GM13977 (cell line): ENCODE data around the gene PPFIA1.
A peak's percentile ranks its signal among the peaks of the same experiment; 100 is the strongest.

Experiments used
- DNase-seq: peaks from one replicate; pipeline ENCODE4 v3.0.0; 2012; ENCODE audit warnings: low spot score
- in situ Hi-C: fragments of 300-500 bp; cut with MboI; formaldehyde crosslinking; loops from one replicate; pipeline ENCODE4 v1.12.0; 2022; ENCODE audit warnings: low sequenced_read_pairs, low pct_unique_long_range_greater_than_20kb, mixed read lengths, inconsistent platforms; ENCODE audit not compliant: unreplicated experiment
- TF ChIP-seq, protein P1 (sequence below): IDR thresholded peaks from 2 replicates; pipeline ENCODE4 v1.5.1; 2012; ENCODE audit warnings: mild to moderate bottlenecking, control low read depth; ENCODE audit not compliant: insufficient read depth; ENCODE audit errors: extremely low read depth, missing control alignments

The PPFIA1 gene

DNA sequence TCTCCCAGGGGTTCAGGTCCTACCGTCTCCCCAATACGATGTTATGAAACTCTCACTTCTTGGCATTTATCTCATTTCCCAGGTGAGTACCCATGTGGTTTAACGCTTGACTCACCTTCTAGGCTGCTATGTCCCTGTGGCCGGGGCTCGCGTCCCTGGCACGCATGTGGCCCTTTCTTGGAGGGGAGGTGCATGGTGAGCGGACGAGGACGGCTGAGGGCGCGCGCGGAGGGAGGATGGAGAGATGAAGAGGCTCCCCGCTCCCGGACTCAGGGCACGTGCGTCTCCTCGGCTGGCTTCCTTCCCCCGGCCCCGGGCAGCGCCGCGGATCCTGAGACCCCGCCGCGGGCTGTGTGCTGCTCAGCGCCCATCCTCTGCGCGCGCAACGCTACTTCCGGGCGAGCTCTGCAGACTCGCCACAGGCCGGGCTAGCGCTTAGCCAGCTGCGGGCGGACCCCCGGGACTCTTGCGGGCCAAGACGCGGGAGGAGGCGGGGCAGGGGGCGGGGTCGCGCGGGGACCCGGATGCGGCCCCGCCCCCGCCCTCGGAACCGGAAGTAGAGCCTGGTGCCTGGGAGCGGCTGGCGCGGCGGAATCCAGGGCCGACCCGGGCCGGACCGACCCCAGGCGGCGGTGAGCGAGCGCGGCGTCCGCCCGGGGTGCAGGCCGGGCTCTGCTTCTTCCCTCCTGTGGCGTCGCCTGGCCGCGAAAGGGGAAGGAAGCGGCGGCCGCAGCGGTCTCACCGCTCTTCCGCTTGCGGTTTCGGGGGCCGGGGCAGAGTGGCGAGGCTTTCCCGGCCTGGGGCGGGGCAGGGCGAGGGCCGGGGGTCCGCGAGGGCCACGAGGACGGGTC lies 127.7 kb downstream of the PPFIA1 start, which contains the start of gene CTTN:
Gene CTTN, plus strand, starts transcription at position 547 of the 851 bp plus-strand sequence. CDS start 8,769 bp downstream, outside the sequence.
- in situ Hi-C loops: no loop called here

DNA sequence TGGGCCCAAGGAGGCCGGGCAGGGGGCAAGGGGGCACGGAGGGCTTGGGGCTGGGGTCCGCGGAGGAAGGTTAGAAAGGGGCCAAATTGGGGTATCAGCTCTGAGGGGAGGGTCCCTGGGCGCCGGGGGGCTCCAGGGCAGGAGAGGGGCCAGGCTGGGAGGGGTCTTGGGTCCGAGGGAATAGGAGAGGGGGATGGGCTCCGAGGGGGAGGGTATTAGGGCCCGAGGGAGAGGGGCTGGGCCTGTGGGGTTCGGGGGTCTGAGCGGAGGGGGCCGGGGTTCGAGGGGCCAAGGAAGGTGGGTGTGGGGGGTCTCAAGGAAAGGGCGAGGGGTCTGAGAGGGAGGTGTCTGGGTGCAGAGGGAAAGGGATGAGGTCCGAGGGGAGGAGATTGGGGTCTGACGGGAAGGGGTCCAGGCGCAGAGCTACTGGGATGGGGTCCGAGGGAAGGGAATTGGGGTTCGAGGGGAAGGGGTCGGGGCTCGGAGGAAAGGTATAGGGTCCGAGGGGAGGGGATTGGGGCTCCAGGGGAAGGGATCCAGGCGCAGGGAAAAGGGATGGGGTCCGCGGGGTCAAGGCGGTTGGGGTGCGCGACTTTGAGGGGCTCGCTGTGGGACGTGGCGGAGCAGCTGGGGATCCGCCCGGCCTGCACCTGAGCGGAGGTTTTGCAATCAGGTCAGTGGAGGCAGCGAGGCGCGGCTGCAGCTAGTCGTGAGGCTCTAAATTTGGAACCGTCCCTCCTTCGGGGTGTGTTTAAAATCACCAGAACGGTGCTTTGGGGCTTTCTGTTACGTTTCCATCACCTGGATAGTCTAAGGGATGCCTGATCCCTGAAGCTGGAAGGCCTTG lies 128.6 kb downstream of the PPFIA1 start:
- TF ChIP-seq, protein P1, sequence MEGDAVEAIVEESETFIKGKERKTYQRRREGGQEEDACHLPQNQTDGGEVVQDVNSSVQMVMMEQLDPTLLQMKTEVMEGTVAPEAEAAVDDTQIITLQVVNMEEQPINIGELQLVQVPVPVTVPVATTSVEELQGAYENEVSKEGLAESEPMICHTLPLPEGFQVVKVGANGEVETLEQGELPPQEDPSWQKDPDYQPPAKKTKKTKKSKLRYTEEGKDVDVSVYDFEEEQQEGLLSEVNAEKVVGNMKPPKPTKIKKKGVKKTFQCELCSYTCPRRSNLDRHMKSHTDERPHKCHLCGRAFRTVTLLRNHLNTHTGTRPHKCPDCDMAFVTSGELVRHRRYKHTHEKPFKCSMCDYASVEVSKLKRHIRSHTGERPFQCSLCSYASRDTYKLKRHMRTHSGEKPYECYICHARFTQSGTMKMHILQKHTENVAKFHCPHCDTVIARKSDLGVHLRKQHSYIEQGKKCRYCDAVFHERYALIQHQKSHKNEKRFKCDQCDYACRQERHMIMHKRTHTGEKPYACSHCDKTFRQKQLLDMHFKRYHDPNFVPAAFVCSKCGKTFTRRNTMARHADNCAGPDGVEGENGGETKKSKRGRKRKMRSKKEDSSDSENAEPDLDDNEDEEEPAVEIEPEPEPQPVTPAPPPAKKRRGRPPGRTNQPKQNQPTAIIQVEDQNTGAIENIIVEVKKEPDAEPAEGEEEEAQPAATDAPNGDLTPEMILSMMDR: no peak

More for the DNA sequence above, 127.7 kb downstream of the PPFIA1 start, which contains the start of gene CTTN:
- TF ChIP-seq, protein P1: no peak
- DNase-seq: peak; percentile 92

DNA sequence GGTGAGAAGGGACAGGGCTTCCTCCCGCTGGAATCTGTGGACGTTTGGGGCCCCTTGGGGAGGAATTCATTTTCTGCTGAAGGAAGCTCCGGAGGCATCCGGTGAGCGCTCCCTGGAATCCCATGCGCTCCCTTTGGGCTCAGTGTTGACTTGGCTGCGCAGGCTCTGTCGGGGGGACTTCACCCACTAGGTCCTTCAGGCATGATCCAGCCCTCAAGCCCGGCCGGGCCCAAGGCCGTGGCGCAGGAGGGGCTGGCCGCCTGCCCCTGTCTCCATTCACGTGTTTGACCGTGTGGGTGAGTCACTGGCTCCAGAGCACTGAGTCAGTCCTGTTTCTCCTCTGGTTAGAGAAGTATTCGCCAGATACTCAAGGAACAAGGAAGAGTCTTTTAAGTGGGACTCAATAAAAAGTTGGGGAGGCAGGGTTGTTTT lies 129.2 kb downstream of the PPFIA1 start:
- TF ChIP-seq, protein P1: no peak
- in situ Hi-C loops: no loop called here
- no peak for DNase-seq

More for the DNA sequence above, 128.6 kb downstream of the PPFIA1 start:
- in situ Hi-C loops: no loop called here
- DNase-seq: peak; percentile 82

DNA sequence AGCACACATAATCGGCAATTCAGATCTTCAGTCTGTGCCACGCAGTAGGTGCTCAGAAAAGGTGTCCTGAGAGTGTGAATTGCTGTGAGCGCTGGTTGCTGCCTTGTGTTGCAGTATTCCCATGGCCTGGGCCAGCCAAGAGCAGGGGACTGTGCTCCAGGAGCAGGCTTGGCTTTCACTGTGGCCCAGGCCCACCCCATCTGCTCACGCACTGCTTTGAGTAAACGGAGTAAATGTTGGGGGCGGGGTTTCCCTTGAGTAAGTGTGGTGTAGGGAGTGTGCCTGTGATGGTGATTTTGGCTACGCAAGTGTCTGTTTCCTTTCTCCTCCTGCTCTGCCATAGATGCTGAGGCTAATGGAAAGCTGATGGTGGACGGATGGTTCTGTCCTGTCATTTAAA lies 130.2 kb downstream of the PPFIA1 start:
- in situ Hi-C loops: no loop called here
- no peak for DNase-seq
- TF ChIP-seq, protein P1: no peak

DNA sequence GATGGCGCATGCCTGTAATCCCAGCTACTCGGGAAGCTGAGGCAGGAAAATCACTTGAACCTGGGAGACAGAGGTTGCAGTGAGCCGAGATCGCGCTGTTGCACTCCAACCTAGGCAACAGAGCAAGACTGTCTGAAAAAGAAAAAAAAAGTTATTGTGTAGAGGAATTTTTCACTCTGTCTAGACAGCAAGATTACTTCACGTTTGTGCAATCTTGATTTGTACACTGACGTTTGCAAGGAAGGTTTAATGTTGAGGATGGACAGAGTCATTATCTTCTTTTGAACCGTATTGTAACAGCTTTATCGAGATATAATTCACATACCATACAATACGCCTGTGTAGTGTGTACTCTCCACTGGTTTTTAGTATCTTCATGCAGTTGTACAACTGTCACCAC lies 131.5 kb downstream of the PPFIA1 start:
- in situ Hi-C loops: no loop called here
- TF ChIP-seq, protein P1: no peak
- no peak for DNase-seq

DNA sequence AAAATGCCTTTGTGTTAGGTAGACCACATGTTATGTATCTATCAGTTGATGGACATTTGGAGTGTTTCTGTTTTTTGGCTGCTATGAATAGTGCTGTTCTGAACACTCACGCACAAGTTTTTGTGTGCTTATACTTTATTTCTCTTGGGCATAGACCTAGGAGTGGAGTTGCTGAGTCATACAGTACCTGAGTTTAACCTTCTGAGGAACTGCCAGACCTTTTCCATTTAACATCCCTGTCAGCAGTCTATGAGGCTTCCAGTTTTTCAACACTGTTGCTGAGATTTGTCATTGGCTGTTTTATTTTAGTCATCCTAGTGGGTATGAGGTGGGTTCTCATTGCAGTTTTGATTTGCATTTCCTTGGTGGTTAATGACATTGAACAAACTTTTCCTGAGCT lies 132.2 kb downstream of the PPFIA1 start:
- in situ Hi-C loops: no loop called here
- DNase-seq: no peak
- TF ChIP-seq, protein P1: no peak
